SK-N-SH (cell line): ENCODE data around the gene TUBA3C. TPM values are rescaled to one million over a fixed set of nuclear protein-coding genes. Genes with fewer than 3 reads are reported as not detected.

Experiments used
- CTCF ChIA-PET: fragments of 300-600, 350-600 bp; formaldehyde crosslinking; extraction: SDS; loops from one replicate; lab custom pipeline; 2021; lab: Yijun Ruan, JAX
- POLR2A ChIA-PET: fragments of 350-600 bp; sonication (Branson Sonifier 250); formaldehyde crosslinking; extraction: SDS; loops from one replicate; lab custom pipeline; 2020; ENCODE audit warnings: antibody characterized with exemption, inconsistent platforms; lab: Yijun Ruan, JAX
- DNase-seq: peaks from one replicate; pipeline ENCODE4 v3.0.0; 2012
- H2AFZ ChIP-seq: fragments of 200-600 bp; sonication (generic); 2 replicates; pipeline ENCODE4 v1.8.1; 2016; ENCODE audit warnings: antibody characterized with exemption, mild to moderate bottlenecking, low read depth
- H3F3A ChIP-seq: fragments of 200-600 bp; sonication (generic); replicated peaks from 2 replicates; pipeline ENCODE3; 2016; ENCODE audit warnings: antibody characterized with exemption, mild to moderate bottlenecking; ENCODE audit not compliant: insufficient read depth
- H3K27ac ChIP-seq, 2 experiments: fragments of 200-500 bp in 1 of 2; fragments of 200-600 bp in 1 of 2; sonication (Bioruptor generic) in 1 of 2; sonication (generic), shearing (Covaris generic) in 1 of 2; 2 replicates each; pipeline versions ENCODE4 v1.5.1 to v1.6.1; 2014 to 2016; ENCODE audit warnings: low read depth in 2 of 2, inconsistent platforms in 1 of 2, low read length in 1 of 2, mild to moderate bottlenecking in 1 of 2, mixed read lengths in 1 of 2
- H3K27me3 ChIP-seq: fragments of 200-600 bp; sonication (generic), shearing (Covaris generic); 2 replicates; pipeline ENCODE4 v1.6.1; 2016; ENCODE audit warnings: mixed run types; ENCODE audit not compliant: insufficient read depth
- H3K36me3 ChIP-seq, 2 experiments: fragments of 200-500 bp in 1 of 2; fragments of 200-600 bp in 1 of 2; sonication (Bioruptor generic) in 1 of 2; sonication (generic) in 1 of 2; replicated peaks in 1 of 2; 2 replicates each; pipeline versions ENCODE3 to v1.5.1; 2014 to 2016; ENCODE audit warnings: low read length in 1 of 2, mild to moderate bottlenecking in 1 of 2; ENCODE audit not compliant: insufficient read depth in 2 of 2, control insufficient read depth in 1 of 2
- H3K4me1 ChIP-seq, 2 experiments: fragments of 200-500 bp in 1 of 2; fragments of 200-600 bp in 1 of 2; sonication (Bioruptor generic) in 1 of 2; sonication (generic), shearing (Covaris generic) in 1 of 2; 2 replicates each; pipeline versions ENCODE4 v1.5.1 to v1.6.1; 2014 to 2016; ENCODE audit warnings: low read depth in 1 of 2, low read length in 1 of 2, mixed run types in 1 of 2; ENCODE audit not compliant: insufficient read depth in 2 of 2, control insufficient read depth in 1 of 2
- H3K4me2 ChIP-seq: fragments of 200-600 bp; sonication (generic), shearing (Covaris generic); 2 replicates; pipeline ENCODE4 v1.6.1; 2017; ENCODE audit warnings: mixed run types
- H3K4me3 ChIP-seq, 2 experiments: fragments of 200-500 bp in 1 of 2; fragments of 200-600 bp in 1 of 2; sonication (Bioruptor generic) in 1 of 2; sonication (generic), shearing (Covaris generic) in 1 of 2; 2 replicates each; pipeline versions ENCODE4 v1.5.1 to v1.8.1; 2014 to 2016; ENCODE audit warnings: low read depth in 2 of 2, inconsistent platforms in 1 of 2, low read length in 1 of 2, mild to moderate bottlenecking in 1 of 2, mixed read lengths in 1 of 2, moderate library complexity in 1 of 2
- H3K79me2 ChIP-seq: fragments of 200-600 bp; sonication (generic); 2 replicates; pipeline ENCODE4 v1.8.1; 2017; ENCODE audit warnings: mild to moderate bottlenecking; ENCODE audit not compliant: insufficient read depth
- H3K9ac ChIP-seq: fragments of 200-600 bp; sonication (generic); 2 replicates; pipeline ENCODE4 v1.6.1; 2017; ENCODE audit warnings: mixed run types
- H3K9me2 ChIP-seq: fragments of 200-600 bp; sonication (generic); 2 replicates; pipeline ENCODE4 v1.6.1; 2017; ENCODE audit warnings: mixed run types
- H3K9me3 ChIP-seq: fragments of 200-600 bp; sonication (generic); 2 replicates; pipeline ENCODE4 v1.6.1; 2017; ENCODE audit warnings: mixed run types, mild to moderate bottlenecking, moderate library complexity
- H4K20me1 ChIP-seq: fragments of 200-600 bp; sonication (generic); 2 replicates; pipeline ENCODE4 v1.6.1; 2017; ENCODE audit warnings: mild to moderate bottlenecking, mixed run types; ENCODE audit not compliant: insufficient read depth
- GABPA ChIP-seq: IDR thresholded peaks from 2 replicates; pipeline ENCODE4 v1.4.0; 2012; ENCODE audit warnings: low read depth, mild to moderate bottlenecking
- MEF2A ChIP-seq: IDR thresholded peaks from 2 replicates; pipeline ENCODE4 v1.4.0; 2012; ENCODE audit warnings: low read depth, borderline replicate concordance
- MXI1 ChIP-seq: IDR thresholded peaks from 2 replicates; pipeline ENCODE4 v1.6.1; 2012; ENCODE audit warnings: mild to moderate bottlenecking, low read depth, low read length, improper control_type of control experiment
- NRF1 ChIP-seq: IDR thresholded peaks from 2 replicates; pipeline ENCODE4 v1.6.1; 2012; ENCODE audit warnings: low read depth, mild to moderate bottlenecking, low read length
- POLR2AphosphoS5 ChIP-seq: IDR thresholded peaks from 2 replicates; pipeline ENCODE4 v1.6.1; 2012; ENCODE audit warnings: low read depth, low read length
- RXRA ChIP-seq: IDR thresholded peaks from 2 replicates; pipeline ENCODE4 v1.4.0; 2012; ENCODE audit warnings: low read depth, mild to moderate bottlenecking, borderline replicate concordance
- TEAD4 ChIP-seq: IDR thresholded peaks from 2 replicates; pipeline ENCODE4 v1.4.0; 2012; ENCODE audit warnings: mild to moderate bottlenecking, borderline replicate concordance; ENCODE audit not compliant: insufficient read depth
- WGBS: methylation state at CpG from one replicate; pipeline ENCODE4 v1.1.6; 2017; ENCODE audit warnings: low lambda C conversion rate; 5-methylcytosine and 5-hydroxymethylcytosine counted together
- polyA plus RNA-seq, 3 experiments: library from polyadenylated mRNA; depleted of rRNA; stranded (reverse); fragments of >200 nt; gene quantifications; 2 replicates each; pipeline ENCODE4 v1.2.3, GENCODE V29; 2012
- TF ChIP-seq, protein P1 (sequence below): IDR thresholded peaks from 2 replicates; pipeline ENCODE4 v1.4.0; 2012; ENCODE audit warnings: low read depth, borderline replicate concordance
- TF ChIP-seq, protein P2 (sequence below): IDR thresholded peaks from 2 replicates; pipeline ENCODE4; 2012

Gene TUBA3C
- polyA plus RNA-seq, 1 of the 3 experiments (the other 2 are of a cell fraction), result 0.05 TPM

DNA sequence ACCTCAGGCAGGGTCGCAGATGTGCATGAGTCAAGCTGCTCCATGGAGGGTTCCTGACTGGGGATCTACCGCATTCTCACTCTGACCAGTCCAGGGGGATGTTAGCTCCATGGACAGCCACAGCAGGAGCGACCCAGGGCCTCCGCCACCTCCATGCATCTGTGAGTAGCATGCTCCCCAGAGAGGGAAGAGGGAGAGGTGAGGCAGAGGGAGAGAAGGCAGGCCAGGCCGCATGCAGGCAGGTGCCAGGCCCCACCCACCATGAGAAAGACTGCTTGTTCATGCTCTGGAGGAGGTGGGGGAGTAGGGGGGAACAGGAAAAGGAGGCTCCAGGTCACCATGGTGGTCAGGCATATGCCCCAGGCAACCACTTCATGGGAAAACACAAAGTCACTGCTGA lies 20.3 kb downstream of the TUBA3C start:
- Histone ChIP-seq H3K27me3 (no peaks in the 10 kb centered on the region), H3K27ac (no peak overlapping the region), H3K9me3 (no peaks in the 10 kb centered on the region), H3K79me2 (no peaks in the 10 kb centered on the region), H4K20me1 (no peaks in the 10 kb centered on the region), H3K9ac (no peak overlapping the region), H3K9me2 (no peaks in the 10 kb centered on the region), H3F3A (no peaks in the 10 kb centered on the region), H3K36me3 (no peaks in the 10 kb centered on the region), H3K4me3 (no peak overlapping the region), H2AFZ (no peak overlapping the region), H3K4me1 (no peaks in the 10 kb centered on the region), H3K4me2 (no peak overlapping the region)
- WGBS, result 0% methylated on average over 5 of the region's 5 CpGs
- CTCF ChIA-PET, result no interaction called here
- TF ChIP-seq NRF1, result no peak
- no peak for DNase-seq
- POLR2A ChIA-PET, result no interaction called here

DNA sequence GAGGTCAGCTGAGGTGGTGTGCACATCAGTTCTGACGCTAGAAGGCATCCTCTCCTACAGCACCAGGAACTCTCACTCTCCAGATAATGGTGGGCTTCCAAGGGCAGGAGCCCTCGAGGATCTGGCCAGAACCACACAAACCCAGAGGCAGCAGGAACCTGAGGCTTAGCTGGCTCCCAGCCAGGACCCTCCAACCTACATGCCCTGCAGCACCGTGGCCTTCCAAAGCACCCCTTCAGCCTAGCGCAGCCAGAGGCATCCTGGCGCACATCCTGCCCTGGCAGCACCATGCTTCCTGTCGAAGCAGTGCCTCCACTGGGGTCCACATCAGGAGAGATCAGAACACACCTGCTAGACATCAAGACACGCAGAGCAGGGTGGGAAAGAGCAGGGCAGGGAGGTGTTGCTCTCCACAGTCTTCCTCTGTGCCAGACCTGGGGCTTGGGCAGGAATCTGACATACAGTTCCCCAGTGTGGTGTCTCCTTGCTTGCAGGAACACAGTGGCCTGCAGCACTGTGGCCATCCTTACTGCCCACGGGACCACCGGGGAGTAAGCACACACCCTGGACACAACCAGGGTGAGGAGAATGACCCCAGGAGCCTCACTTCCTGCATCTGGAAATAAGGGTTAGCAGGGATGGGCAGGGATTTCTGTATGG lies 21.7 kb downstream of the TUBA3C start:
- TF ChIP-seq NRF1 (no peak), MEF2A (no peak), GABPA (no peak), MXI1 (no peak)
- TF ChIP-seq, protein P1, sequence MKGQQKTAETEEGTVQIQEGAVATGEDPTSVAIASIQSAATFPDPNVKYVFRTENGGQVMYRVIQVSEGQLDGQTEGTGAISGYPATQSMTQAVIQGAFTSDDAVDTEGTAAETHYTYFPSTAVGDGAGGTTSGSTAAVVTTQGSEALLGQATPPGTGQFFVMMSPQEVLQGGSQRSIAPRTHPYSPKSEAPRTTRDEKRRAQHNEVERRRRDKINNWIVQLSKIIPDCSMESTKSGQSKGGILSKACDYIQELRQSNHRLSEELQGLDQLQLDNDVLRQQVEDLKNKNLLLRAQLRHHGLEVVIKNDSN, result no peak
- TF ChIP-seq, protein P2, sequence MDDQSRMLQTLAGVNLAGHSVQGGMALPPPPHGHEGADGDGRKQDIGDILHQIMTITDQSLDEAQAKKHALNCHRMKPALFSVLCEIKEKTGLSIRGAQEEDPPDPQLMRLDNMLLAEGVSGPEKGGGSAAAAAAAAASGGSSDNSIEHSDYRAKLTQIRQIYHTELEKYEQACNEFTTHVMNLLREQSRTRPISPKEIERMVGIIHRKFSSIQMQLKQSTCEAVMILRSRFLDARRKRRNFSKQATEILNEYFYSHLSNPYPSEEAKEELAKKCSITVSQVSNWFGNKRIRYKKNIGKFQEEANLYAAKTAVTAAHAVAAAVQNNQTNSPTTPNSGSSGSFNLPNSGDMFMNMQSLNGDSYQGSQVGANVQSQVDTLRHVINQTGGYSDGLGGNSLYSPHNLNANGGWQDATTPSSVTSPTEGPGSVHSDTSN, result no peak
- TF ChIP-seq, all 33 proteins: peak for 0
- CTCF ChIA-PET, result no interaction called here
- Histone ChIP-seq H3K9ac (no peak overlapping the region), H3K4me1 (no peaks in the 10 kb centered on the region), H2AFZ (no peak overlapping the region), H3K9me2 (no peaks in the 10 kb centered on the region), H3K36me3 (no peaks in the 10 kb centered on the region), H3K9me3 (no peaks in the 10 kb centered on the region), H3F3A (no peaks in the 10 kb centered on the region), H3K79me2 (no peaks in the 10 kb centered on the region), H4K20me1 (no peaks in the 10 kb centered on the region), H3K27me3 (no peaks in the 10 kb centered on the region), H3K4me2 (no peak overlapping the region), H3K27ac (no peak overlapping the region), H3K4me3 (no peak overlapping the region)
- no peak for DNase-seq
- POLR2A ChIA-PET, result no interaction called here
- WGBS, result 7% methylated on average over 3 of the region's 9 CpGs

DNA sequence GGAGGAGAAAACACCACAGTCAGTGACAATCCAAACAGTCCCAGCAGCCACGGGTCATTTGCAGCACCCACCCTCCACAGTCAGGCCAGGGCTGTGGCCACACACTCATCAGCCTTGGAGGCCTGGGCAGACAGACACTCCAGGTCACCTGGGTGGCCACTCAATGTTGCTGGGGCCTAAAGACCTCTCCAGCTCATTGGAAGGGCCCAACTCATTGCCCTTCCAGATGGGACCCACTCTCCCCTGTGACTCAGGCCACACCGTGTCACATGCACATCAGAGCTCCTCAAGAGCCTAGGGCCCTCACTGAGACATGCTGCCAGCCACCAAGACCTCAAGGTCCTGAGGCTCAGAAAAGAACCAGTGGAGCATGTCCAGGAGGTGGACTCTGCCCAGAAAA lies 22.4 kb downstream of the TUBA3C start:
- Histone ChIP-seq H3K4me2 (no peak overlapping the region), H3K9me3 (no peaks in the 10 kb centered on the region), H3K36me3 (no peaks in the 10 kb centered on the region), H3K9me2 (no peaks in the 10 kb centered on the region), H2AFZ (no peak overlapping the region), H3K27ac (no peak overlapping the region), H3K9ac (no peak overlapping the region), H3K27me3 (no peaks in the 10 kb centered on the region), H4K20me1 (no peaks in the 10 kb centered on the region), H3K4me3 (no peak overlapping the region), H3K4me1 (no peaks in the 10 kb centered on the region), H3F3A (no peaks in the 10 kb centered on the region), H3K79me2 (no peaks in the 10 kb centered on the region)
- 0% methylated on average over 2 of the region's 2 CpGs for WGBS
- ChIA-PET POLR2A (no interaction called here), CTCF (no interaction called here)
- no peak for DNase-seq
- TF ChIP-seq POLR2AphosphoS5, result no peak
- TF ChIP-seq TEAD4, result no peak
- TF ChIP-seq RXRA, result no peak
